Measurements from ENCODE around the gene PLEKHA1.

DNA sequence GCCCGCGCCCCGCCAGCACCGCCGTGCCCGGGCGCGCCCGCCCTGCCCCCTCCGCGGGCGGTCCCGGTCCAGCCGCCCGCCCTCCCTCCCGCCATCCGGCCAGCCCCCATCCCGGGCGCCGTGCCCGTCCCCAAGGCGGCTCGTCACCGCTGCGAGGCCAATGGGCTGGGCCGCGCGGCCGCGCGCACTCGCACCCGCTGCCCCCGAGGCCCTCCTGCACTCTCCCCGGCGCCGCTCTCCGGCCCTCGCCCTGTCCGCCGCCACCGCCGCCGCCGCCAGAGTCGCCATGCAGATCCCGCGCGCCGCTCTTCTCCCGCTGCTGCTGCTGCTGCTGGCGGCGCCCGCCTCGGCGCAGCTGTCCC, 86.8 kb downstream of the PLEKHA1 start, which contains the start of gene HTRA1:
- TF ChIP-seq, protein P1, sequence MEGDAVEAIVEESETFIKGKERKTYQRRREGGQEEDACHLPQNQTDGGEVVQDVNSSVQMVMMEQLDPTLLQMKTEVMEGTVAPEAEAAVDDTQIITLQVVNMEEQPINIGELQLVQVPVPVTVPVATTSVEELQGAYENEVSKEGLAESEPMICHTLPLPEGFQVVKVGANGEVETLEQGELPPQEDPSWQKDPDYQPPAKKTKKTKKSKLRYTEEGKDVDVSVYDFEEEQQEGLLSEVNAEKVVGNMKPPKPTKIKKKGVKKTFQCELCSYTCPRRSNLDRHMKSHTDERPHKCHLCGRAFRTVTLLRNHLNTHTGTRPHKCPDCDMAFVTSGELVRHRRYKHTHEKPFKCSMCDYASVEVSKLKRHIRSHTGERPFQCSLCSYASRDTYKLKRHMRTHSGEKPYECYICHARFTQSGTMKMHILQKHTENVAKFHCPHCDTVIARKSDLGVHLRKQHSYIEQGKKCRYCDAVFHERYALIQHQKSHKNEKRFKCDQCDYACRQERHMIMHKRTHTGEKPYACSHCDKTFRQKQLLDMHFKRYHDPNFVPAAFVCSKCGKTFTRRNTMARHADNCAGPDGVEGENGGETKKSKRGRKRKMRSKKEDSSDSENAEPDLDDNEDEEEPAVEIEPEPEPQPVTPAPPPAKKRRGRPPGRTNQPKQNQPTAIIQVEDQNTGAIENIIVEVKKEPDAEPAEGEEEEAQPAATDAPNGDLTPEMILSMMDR (IDR thresholded peaks at IDR 0.05) = no peak
- no peak for TF ChIP-seq POLR2A (IDR thresholded peaks at IDR 0.05)
